ENCODE results near the gene HYKK. TPM values are rescaled to one million over a fixed set of nuclear protein-coding genes. Genes with fewer than 3 reads are reported as not detected.
"Not testable (repeated sequence)": the region's sequence is repeated elsewhere in the genome, so short reads cannot be mapped to it uniquely, and the experiment has no call there.

Gene HYKK
- total RNA-seq, 4 donors from 2014 or later: 0.87 to 6.6 (median 4.4) TPM

- H3K9me3 ChIP-seq: no peaks in the 10 kb centered on the region
- peaks cover 0 to 34% of the 10 kb centered on the region in 2 donors for H3K36me3 ChIP-seq
- H3K4me1 ChIP-seq: no peaks in the 10 kb centered on the region
- no peak overlapping the region for H3K27ac ChIP-seq
- H3K4me3 ChIP-seq: no peak overlapping the region
- H3K27me3 ChIP-seq: no peaks in the 10 kb centered on the region
- TF ChIP-seq POLR2A (IDR thresholded peaks at IDR 0.05): no peak
- no peak for TF ChIP-seq CTCF (IDR thresholded peaks at IDR 0.05 in 4 of 5, conservative IDR thresholded peaks at IDR 0.05 in 1 of 5)
- in situ Hi-C loops (cut with MboI; ENCODE audit: low sequenced_read_pairs in 4 of 4) (no loop called here), intact Hi-C loops (cut with DNase I; ENCODE audit: low total_unique reads) (no loop called here)
- DNase-seq (no peak), ATAC-seq (no peak)
Observed at GRCh38 chr15:78502641-78503040, 4.7 kb upstream of the HYKK start.

DNA sequence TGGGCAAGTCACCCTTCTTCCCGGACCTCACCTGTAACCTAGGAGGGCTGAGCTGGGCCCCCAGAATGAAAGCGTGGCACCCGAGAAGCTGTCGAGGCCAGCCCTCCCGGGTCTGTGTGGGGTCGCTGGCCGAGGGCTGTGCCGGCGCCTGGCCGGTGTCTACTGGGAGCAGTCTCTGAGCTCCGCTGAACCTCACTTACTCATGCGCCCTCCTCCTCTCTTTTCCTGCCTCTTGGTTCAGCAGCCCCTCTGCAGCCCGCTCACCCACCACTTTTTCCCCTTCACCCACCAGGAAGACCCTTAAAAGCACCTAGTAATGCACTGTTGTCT, 419 bp downstream of the HYKK start:
- in situ Hi-C loops (cut with MboI; ENCODE audit: low sequenced_read_pairs in 4 of 4) (no loop called here), intact Hi-C loops (cut with DNase I; ENCODE audit: low total_unique reads) (loop anchor here (1.0 to 5.0 kb wide), 2 partner anchors 33 to 70 kb away; partner anchors contain the start of genes IREB2 and PSMA4)
- Histone ChIP-seq H3K36me3 (no peaks in the 10 kb centered on the region), H3K4me3 (peak overlapping the region; percentile 78 to 88 (median 86)), H3K9me3 (no peaks in the 10 kb centered on the region), H3K27ac (peak overlapping the region; percentile 68 to 83 (median 80)), H3K4me1 (peaks cover 5 to 14% of the 10 kb centered on the region in 2 donors), H3K27me3 (no peaks in the 10 kb centered on the region)
- ATAC-seq (peak in 1 of 2 donors; percentile 14), DNase-seq (no peak)
- TF ChIP-seq CTCF (IDR thresholded peaks at IDR 0.05 in 4 of 5, conservative IDR thresholded peaks at IDR 0.05 in 1 of 5) (no peak), POLR2A (IDR thresholded peaks at IDR 0.05) (no peak)

- TF ChIP-seq POLR2A (IDR thresholded peaks at IDR 0.05) (no peak), CTCF (IDR thresholded peaks at IDR 0.05 in 4 of 5, conservative IDR thresholded peaks at IDR 0.05 in 1 of 5) (no peak)
- intact Hi-C loops (cut with DNase I; ENCODE audit: low total_unique reads) (loop anchor here (5.0 kb wide), 1 partner anchor 71 kb away; the partner anchor contains the start of gene IREB2), in situ Hi-C loops (cut with MboI; ENCODE audit: low sequenced_read_pairs in 4 of 4) (no loop called here)
- no peaks in the 10 kb centered on the region for H3K27me3 ChIP-seq
- H3K36me3 ChIP-seq: no peaks in the 10 kb centered on the region
- ATAC-seq (no peak), DNase-seq (no peak)
- peak overlapping the region in 2 of 4 donors; percentile 68 to 80 for H3K27ac ChIP-seq
- H3K4me1 ChIP-seq: peaks cover 5 to 14% of the 10 kb centered on the region in 2 donors
- no peaks in the 10 kb centered on the region for H3K9me3 ChIP-seq
- H3K4me3 ChIP-seq: peak overlapping the region; percentile 78 to 88 (median 86)
Observed at GRCh38 chr15:78508272-78508671, 895 bp downstream of the HYKK start.

DNA sequence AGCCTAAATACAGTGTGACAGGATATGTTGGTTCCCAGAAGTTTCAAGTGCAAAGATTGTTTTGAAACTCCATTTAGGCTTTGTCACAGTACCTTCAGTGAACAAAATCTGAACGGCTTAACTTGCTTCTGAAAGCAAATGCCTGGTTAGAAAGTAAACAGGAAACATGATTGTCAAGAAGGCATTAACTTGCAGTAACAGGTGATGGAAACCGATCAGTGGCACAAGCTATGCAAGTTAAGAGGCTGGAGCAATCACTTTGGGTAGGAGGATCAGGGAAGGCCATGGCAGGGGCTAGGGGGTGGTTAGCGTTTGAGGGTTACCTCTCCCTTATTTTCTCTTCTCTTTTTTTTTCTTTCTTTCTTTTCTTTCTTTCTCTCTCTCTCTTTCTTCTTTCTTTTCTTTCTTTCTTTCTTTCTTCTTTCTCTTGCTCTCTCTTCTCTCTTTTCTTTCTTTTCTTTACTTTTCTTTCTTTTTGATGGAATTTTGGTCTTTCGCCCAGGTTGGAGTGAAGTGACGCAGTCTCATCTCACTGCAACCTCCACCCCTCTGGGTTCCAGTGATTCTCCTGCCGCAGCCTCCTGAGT, 2.4 kb downstream of the HYKK start:
- Histone ChIP-seq H3K36me3 (no peaks in the 10 kb centered on the region), H3K9me3 (no peaks in the 10 kb centered on the region), H3K27ac (no peak overlapping the region), H3K4me3 (no peak overlapping the region), H3K27me3 (no peaks in the 10 kb centered on the region), H3K4me1 (peaks cover 5 to 14% of the 10 kb centered on the region in 2 donors)
- intact Hi-C loops (cut with DNase I; ENCODE audit: low total_unique reads): loop anchor here (5.0 kb wide), 1 partner anchor 73 kb away; the partner anchor contains the start of gene IREB2
- in situ Hi-C loops (cut with MboI; ENCODE audit: low sequenced_read_pairs in 4 of 4): no loop called here
- ATAC-seq: no peak
- DNase-seq: no peak
- TF ChIP-seq CTCF (IDR thresholded peaks at IDR 0.05 in 4 of 5, conservative IDR thresholded peaks at IDR 0.05 in 1 of 5): no peak
- TF ChIP-seq POLR2A (IDR thresholded peaks at IDR 0.05): no peak

DNA sequence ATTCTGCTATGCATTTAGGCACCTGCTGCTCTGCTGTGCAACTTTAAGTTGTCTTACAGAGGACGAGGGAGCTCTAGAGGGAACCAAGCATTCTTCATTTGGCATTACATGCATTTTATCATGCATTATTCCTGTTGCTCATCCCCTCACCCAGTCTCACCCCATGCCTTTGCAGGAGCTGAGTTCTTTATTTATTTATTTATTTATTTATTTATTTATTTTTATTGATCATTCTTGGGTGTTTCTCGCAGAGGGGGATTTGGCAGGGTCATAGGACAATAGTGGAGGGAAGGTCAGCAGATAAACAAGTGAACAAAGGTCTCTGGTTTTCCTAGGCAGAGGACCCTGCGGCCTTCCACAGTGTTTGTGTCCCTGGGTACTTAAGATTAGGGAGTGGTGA, 12.7 kb downstream of the HYKK start:
- in situ Hi-C loops (cut with MboI; ENCODE audit: low sequenced_read_pairs in 4 of 4); DNase-seq; H3K4me1 ChIP-seq; intact Hi-C loops (cut with DNase I; ENCODE audit: low total_unique reads); ATAC-seq; H3K9me3 ChIP-seq; H3K27ac ChIP-seq; H3K4me3 ChIP-seq; H3K27me3 ChIP-seq; H3K36me3 ChIP-seq: not testable (repeated sequence)

All from gastrocnemius medialis (tissue), 4 donors.